ENCODE results near the gene PPIF.

PPIF gene

DNA sequence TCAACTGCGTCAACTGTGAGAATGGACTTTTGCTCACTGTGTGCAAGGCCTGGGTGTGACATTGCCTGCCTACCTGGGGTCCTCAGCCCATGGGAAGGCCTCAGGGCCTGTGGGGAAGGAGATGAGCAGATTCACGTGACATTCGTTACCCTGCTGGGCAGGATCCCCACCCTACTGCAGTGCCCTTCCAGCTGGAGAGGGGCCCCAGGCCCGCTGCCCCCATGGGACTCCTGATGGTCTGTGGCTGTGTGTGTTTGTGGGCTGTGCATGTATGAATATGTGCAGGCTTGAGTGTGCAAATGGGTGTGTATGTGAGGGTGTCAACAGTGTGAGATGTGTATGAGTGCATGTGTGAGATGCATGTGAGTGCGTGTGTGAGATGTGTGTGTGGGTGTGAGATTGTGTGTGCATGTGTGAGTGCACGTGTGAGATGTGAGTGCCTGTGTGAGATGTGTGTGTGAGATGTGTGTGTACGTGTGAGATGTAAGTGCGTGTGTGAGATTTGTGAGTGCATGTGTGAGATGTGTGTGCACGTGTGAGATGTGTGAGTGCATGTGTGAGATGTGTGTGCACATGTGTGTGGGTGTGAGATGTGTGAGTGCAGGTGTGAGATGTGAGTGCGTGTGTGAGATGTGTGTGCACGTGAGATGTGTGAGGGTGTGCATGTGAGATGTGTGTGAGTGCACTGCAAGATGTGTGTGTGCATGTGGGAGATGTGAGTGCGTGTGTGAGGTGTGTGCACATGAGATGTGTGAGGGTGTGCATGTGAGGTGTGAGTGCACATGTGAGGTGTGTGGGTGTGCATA lies 29.7 kb downstream of the PPIF start:
- TF ChIP-seq GATA2 (IDR thresholded peaks at IDR 0.05; ENCODE audit: low read depth, low read length) = no peak
- TF ChIP-seq GATA3 (IDR thresholded peaks at IDR 0.05; ENCODE audit: low read depth, low read length) = no peak

DNA sequence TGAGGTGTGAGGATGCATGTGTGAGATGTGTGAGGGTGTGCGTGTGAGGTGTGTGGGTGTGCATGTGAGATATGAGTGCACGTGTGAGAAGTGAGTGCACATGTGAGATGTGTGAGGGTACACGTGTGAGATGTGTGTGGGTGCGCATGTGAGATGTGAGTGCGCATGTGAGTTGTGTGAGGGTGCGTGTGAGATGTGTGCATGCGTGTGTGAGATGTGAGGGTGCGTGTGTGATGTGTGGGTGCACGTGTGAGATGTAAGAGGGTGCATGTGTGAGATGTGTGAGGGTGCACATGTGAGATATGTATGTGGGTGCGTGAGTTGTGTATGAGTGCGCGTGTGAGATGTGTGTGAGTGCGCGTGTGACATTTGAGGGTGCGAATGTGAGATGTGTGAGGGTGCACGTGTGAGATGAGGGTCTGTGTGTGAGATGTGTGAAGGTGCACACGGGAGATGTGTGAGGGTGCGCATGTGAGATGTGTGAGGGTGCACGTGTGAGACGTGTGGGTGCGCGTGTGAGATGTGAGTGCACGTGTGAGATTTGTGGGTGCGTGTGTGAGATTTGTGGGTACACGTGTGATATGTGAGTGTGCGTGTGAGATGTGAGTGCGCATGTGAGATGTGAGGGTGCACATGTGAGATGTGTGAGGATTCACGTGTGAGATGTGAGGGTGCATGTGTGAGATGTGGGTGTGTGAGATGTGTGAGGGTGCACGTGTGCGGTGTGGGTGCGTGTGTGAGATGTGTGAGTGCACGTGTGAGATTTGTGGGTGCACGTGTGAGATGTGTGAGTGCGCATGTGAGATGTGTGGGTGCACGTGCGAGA lies 30.5 kb downstream of the PPIF start:
- TF ChIP-seq GATA2 (IDR thresholded peaks at IDR 0.05; ENCODE audit: low read depth, low read length) (no peak), GATA3 (IDR thresholded peaks at IDR 0.05; ENCODE audit: low read depth, low read length) (no peak)

DNA sequence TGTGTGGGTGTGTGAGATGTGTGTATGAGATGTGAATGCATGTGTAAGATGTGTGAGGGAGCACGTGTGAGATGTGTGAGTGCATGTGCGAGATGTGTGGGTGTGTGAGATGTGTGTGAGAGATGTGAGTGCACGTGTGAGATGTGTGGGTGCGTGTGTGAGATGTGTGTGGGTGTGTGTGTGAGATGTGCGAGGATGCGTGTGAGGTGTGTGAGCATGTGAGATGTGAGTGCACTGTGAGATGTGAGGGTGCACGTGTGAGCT lies 31.0 kb downstream of the PPIF start:
- TF ChIP-seq GATA3 (IDR thresholded peaks at IDR 0.05; ENCODE audit: low read depth, low read length) (no peak), GATA2 (IDR thresholded peaks at IDR 0.05; ENCODE audit: low read depth, low read length) (no peak)

DNA sequence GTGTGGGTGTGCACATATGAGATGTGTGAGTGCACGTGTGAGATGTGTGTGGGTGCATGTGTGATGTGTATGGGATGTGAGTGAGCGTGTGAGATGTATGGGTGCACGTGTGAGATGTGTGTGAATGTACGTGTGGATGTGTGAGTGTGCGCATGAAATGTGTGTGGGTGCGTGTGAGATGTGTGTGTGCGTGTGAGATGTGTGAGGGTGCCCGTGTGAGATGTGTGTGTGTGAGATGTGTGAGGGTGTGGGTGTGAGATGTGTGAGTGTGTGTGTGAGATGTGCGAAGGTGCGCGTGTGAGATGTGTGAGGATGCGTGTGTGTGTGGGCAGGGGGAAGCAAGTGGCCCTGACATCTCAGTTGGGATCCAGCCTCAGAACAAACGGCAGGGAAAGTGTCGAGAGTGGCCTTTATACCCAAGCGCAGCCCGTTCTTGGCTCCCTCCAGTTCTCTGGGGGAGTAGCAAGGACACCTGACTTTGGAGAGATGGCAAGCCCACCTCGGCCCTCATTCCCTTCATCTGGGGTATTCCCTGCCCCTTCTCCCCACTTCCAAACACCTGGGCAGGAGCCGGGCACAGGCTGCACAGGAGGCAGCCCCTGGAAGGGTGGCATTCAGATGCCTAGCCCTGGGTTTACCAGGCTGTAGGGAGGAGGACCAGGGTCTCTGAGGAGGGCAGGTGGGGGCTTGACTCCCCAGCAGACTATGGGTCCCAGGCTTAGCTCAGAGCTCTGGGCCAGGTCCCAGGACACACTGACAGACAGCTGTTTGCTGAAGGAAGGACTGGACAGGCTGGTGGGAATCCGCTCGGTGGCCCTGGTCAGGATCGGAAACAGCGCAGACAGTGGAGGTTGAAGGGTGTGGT lies 31.6 kb downstream of the PPIF start:
- TF ChIP-seq GATA3 (IDR thresholded peaks at IDR 0.05; ENCODE audit: low read depth, low read length) = no peak
- no peak for TF ChIP-seq GATA2 (IDR thresholded peaks at IDR 0.05; ENCODE audit: low read depth, low read length)

DNA sequence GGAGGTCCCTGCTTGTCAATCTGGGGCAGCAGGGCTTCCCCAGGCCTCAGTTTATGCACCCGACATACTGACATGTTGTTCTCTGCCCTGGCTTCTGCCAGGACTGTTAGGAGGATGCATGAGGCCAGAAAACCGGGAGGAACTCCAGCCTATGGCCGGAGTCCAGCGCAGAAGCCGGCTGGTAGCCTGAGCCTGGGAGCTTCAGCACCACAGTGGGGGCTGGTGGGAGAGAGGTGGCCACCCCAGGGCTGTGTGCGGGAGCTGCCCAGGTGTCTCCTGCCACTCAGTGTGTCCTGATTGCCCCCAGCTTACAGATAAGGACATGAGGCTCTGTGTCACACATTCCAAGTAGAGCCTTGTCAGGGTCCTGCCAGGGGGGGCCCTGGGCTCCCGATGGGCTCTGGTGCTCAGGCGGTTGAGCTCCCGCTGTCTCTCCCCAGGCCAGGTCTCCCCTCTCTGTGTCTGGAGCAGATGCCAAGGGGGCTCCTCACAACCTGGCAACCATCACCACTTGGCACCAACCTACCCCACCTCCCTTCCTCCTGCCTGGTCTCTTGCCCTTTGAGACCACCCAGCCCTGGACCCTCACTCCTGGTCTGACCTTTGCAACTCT lies 32.3 kb downstream of the PPIF start:
- TF ChIP-seq GATA3 (IDR thresholded peaks at IDR 0.05; ENCODE audit: low read depth, low read length) (no peak), GATA2 (IDR thresholded peaks at IDR 0.05; ENCODE audit: low read depth, low read length) (no peak)

- TF ChIP-seq GATA3 (IDR thresholded peaks at IDR 0.05; ENCODE audit: low read depth, low read length) (no peak), GATA2 (IDR thresholded peaks at IDR 0.05; ENCODE audit: low read depth, low read length) (no peak)
Measured at GRCh38 chr10:79380125-79380945, 33.1 kb downstream of the PPIF start.

GRCh38 chr10:79380946-79381721 lies 33.9 kb downstream of the PPIF start:
- TF ChIP-seq GATA3 (IDR thresholded peaks at IDR 0.05; ENCODE audit: low read depth, low read length) (no peak), GATA2 (IDR thresholded peaks at IDR 0.05; ENCODE audit: low read depth, low read length) (no peak)

DNA sequence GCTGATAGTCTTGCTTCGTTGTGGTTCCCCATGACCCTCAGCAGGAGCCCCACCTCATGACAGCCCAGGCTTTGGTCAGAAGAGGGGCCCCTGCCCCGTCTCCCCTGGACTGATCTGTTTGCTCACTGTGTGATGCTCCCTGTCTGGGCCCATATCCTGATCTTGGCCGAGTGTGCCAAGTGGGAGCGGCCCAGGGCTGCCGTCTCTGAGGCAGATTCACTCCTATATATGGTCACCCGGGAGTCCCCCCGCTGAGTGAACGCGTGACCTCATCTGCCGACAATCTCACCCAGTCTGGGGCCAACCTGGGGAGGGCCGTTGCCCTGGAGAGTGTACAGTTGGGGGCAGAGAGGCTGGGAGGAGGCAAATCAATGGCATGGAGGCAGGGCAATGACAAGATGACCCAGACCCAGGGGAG lies 34.5 kb downstream of the PPIF start:
- no peak for TF ChIP-seq GATA3 (IDR thresholded peaks at IDR 0.05; ENCODE audit: low read depth, low read length)
- TF ChIP-seq GATA2 (IDR thresholded peaks at IDR 0.05; ENCODE audit: low read depth, low read length) = no peak

DNA sequence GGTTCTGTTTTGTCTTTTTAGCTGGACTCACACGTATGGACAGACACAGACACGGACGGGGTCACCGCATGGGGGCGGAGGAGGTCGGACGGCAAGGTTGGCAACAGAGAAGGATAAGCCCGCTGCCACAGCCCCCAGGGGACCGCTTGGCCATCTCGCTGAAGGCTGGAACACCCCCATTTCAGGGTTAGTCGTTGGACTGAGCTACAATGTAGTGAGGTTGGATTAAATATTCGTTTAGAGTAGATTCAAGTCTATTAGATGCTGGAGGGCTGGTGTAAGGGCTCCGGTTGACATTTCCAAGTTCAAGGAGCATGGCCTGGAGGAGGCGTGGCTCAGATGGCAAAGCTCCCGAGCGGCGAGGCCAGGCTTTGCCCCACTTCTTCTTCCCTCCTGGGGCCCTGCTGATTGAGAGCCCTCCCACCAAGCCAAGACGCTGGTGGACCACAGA lies 35.2 kb downstream of the PPIF start:
- no peak for TF ChIP-seq GATA3 (IDR thresholded peaks at IDR 0.05; ENCODE audit: low read depth, low read length)
- TF ChIP-seq GATA2 (IDR thresholded peaks at IDR 0.05; ENCODE audit: low read depth, low read length) = no peak

DNA sequence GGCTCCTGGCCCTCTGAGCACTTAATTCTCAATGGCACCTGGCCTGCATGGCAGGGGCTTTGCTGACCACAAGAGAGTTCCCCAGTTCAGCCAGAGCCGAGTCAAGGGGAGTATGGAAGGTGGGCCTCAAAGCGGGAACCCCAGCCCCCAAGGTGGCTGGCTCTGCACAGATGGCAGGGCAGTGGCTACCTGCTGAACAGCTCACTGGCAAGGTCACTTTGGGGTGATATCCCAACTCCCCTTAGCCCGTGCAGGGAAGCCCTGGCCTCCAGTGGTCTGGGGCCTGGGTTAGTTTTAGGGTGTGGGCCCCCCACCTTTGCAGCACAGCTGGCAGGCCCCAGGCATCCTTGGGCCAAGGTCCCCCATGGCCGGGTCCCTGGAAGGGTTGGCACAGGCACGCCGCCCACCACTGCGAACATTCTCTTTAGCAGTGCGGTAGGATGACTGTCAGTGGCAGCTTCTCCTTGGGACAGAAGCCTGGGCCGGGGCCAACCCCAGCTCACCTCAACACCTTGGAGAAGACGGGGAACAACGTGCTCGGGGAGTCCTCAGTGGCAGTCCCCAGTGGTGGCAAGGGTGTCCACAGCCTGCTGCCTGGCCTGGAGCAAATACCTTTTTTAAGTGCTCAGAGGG lies 36.8 kb downstream of the PPIF start:
- no peak for TF ChIP-seq GATA2 (IDR thresholded peaks at IDR 0.05; ENCODE audit: low read depth, low read length)
- no peak for TF ChIP-seq GATA3 (IDR thresholded peaks at IDR 0.05; ENCODE audit: low read depth, low read length)

- TF ChIP-seq GATA2 (IDR thresholded peaks at IDR 0.05; ENCODE audit: low read depth, low read length) (no peak), GATA3 (IDR thresholded peaks at IDR 0.05; ENCODE audit: low read depth, low read length) (no peak)
Measured at GRCh38 chr10:79384773-79385391, 37.6 kb downstream of the PPIF start.
